Activated naive CD4-positive, alpha-beta T cell (primary cell): ENCODE data around the gene DAP.
"Not testable (repeated sequence)": the region's sequence is repeated elsewhere in the genome, so short reads cannot be mapped to it uniquely, and the experiment has no call there.

Experiments used
- DNase-seq, 4 experiments: peaks; one replicate each; lab custom pipeline; 2025; lab: John Stamatoyannopoulos, UW

The DAP gene, protein sequence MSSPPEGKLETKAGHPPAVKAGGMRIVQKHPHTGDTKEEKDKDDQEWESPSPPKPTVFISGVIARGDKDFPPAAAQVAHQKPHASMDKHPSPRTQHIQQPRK

DNA sequence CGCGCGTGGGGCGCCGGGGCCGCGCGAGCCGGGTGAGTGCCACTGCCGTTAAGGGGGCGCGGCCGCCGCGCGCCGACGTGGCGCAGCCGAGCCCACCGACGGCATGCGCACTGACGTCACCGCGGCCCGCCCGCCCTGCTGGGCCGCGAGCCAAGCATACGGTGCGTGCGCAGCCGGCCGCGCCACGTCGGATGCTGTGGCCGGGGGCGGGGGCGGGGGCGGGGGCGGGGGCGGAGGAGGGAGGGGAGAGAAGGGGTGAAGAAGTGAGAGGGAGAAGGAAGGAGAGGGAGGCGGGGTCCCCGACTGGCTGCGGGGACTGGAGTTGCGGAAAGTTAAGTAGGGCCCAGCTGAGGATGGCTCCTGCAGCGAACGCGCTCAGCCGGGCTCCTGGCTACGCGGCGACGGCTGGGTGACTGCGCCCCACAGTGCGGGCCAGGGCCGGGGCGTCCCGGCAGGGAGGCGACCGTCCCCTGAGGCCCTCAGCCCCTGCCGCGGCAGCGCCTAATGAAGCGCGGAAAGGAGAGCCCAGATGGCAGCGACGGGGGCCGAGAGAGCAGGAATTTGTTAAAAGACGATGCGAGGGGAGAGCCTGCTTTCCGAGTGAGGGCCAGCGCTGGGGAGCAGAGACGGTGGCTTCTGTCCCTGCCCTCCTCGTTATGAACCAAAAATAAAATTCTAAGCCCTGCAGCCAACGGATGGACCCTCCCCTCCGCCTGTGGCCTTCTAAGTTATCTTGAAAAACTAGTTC is at the start of gene DAP:
Gene DAP, minus strand, starts transcription at position 50 of the 748 bp plus-strand sequence. CDS start 166 bp downstream, outside the sequence.
- peak; percentile 48 to 94 (median 69) for DNase-seq

- no peak for DNase-seq
Measured at GRCh38 chr5:10808347-10809226, 47.6 kb upstream of the DAP start.

DNA sequence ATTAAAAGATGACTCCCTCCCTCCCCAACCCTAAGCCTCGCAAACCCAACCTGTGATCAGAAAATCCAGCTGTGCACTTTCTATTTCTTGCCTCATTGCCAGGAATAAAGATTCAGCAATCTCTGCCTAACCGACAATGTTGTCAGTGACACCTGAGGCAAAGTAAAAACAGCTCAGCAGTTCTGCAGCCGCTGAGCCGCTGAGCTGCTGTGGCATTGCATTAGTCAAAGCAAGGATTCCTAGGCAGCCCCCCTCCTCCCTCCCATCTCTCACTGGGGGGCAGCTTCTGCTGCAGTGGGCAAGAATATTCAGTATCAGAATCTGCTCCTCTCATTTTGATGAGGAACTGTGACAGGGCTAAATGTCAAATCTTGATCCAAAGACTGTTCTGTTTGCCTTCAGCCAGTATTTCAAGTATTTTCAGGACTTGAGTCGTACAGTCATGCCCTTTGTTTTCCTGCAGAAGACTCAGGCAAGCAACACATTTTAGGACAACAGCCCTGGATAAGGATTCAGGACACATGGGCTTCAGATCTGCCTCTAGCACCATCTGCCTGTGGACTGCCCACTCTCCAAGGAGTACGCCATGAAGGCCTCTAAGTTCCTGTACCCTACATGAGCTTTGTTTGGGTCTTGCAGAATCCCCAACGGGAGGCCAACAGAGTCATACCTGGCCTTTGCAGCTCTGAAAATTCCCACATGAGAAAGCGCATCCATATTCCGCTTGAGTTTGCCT is 41.1 kb upstream of the DAP start:
- DNase-seq: no peak

DNA sequence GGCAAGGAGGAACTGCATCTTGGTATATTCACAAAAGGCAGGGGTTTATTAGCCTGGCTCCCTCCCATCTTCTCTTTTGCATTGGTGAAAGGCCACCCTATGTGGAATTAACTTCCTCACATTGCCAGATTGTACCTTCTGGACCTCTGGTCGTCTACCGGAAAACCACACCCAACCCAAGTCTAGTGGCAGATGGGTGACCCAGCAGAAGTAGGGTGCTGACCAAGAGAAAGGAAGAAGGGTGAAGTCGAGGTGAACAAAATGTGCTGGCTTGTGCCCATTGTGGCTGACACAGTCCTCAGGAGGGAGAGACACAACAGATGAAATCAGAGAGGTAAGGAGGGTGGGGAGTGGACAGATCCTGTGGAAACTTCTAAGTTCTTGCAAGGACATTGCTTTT is 39.8 kb upstream of the DAP start:
- DNase-seq: no peak

DNA sequence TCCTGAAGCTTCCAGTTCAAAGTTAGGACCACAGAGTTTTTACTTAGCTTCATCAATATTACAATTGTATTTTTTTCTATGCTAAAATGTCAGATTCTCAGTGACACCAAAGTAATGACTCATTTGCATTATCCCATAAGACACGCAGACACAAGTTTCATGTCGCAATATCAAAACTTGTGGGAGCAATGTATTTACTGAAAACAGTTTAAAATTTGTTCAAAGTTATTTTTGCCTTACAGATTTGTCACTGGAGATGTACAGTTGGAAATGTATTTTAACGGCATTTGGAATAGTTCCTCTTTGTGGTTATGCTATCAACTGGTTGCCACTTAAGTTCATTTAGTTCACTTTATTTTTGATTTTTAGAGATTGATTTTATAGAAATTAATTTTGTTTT is 36.2 kb upstream of the DAP start:
- DNase-seq: no peak

DNA sequence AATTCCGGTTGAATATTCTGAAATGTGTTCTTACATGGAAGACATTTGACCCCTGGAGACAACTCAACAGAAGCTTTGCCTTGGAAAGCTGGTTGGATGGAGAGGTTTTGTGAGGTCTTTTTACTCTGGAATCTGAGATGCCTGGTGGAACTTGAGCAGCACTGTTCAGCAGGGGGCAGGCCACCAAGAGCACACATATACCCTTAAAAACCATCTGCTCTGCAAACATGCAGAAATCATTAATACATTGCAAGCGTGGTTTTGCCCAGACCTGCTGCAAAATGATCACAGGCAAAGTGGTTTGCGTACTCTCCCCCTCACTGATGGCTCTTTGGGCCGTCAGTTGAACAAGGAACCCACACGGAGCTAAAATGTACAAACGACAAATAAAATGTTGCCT is 32.8 kb upstream of the DAP start:
- DNase-seq: no peak

DNA sequence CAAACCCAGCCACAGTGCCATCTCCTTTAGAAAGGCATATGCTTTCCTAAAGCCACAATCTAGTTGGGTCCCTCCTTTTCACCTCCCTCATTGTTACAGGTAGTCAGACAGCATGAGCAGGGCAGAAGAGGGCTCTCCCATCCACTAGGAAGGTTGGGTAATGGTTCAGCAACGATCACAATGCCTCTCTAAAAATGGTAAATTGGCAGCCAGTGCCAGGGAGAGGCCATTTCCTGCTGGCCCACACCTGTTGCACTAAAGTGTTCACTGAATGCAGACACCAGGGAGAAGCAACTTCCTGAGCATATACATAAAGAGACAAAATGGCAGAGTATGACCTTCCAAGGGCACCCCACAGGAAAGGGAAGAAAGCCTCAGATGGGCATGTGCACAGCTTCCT is 31.3 kb upstream of the DAP start:
- DNase-seq: no peak

- DNase-seq: no peak
Measured at GRCh38 chr5:10789726-10790125, 28.7 kb upstream of the DAP start.

GRCh38 chr5:10789021-10789420 is 28.0 kb upstream of the DAP start:
- no peak for DNase-seq

GRCh38 chr5:10788358-10788757 is 27.3 kb upstream of the DAP start:
- no peak for DNase-seq

GRCh38 chr5:10786835-10787234 is 25.8 kb upstream of the DAP start:
- DNase-seq: no peak

DNA sequence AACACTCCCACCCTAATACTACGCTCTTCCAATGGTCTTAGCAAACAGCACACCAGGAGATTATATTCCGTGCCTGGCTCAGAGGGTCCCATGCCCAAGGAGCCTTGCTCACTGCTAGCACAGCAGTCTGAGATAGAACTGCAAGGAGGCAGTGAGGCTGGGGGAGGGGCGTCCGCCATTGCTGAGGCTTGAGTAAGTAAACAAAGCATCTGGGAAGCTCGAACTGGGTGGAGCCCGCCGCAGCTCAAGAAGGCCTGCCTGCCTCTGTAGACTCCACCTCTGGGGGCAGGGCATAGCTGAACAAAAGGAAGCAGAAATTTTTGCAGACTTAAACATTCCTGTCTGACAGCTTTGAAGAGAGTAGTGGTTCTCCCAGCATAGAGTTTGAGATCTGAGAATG is 19.2 kb upstream of the DAP start:
- not testable (repeated sequence) for DNase-seq

DNA sequence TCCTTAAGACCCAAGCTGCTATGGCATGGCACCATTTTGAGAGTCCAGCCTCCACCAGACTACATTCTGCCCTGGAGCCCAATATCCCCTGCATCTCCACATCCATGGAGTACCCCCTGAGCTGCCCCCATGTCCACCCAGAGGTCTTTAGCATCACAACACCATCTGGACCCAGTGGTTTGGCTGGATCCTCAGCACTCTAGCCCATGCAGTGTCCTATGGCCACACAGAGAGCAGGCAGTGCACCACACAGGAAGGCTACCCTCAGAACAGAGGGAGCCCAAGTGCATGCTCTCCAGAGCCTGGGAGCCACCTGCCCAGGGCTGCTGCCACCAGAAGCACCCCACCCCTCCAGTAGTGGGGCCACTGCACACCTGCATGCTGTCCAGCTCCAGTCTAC is 18.6 kb upstream of the DAP start:
- DNase-seq: no peak

DNA sequence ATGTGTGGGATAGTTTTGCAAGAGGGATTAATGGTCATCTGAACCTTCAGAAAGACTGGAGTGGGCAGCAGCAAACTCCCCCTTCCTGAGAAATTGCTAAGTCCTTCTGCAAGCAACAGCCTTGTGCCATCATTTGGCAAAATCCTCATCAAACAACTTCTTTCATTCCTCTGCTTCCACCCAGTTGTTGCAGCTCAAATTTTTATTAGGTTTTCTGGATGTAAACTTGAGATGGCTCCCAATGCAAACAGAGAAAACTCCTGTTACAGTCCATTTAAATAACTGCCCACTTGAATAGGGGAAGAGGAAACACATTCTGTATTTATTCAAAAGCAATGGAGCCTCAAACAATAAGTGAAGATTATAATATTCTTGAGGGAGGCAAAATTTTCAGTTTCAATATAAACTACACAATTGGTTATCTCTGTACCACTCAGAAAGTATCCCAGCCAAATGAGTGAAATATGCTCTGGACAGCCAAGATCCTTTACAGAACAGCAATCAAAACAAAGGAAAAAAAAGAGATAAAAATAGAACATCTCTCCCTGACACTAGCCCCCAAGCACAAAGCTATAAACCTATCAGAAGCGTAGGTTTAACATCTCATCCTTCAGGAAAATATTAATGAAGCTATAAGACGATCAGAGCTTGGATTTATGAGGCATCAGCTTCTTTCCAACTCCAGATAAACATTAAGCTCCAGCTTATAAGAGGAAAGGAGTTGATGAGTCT is 17.3 kb upstream of the DAP start:
- no peak for DNase-seq

DNA sequence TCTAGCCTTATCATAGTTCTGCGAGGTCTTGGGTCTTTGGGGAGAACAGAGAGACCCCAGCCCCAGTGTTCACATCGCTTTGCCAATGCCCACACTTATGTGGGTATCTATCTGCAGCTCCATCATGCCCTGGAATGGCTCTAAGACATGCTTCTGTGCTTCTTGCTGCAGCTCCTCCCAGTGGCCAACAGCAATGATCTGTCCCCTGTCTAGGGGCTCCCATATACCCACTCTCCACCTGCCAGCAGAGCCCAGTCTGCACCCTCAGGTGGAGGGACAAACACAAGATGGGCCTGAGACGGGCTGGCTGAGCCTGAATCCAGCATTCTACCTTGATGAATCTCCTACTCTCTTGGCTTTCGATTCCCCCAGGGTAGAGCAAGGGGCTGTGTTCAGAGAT is 14.6 kb upstream of the DAP start:
- DNase-seq: no peak

DNA sequence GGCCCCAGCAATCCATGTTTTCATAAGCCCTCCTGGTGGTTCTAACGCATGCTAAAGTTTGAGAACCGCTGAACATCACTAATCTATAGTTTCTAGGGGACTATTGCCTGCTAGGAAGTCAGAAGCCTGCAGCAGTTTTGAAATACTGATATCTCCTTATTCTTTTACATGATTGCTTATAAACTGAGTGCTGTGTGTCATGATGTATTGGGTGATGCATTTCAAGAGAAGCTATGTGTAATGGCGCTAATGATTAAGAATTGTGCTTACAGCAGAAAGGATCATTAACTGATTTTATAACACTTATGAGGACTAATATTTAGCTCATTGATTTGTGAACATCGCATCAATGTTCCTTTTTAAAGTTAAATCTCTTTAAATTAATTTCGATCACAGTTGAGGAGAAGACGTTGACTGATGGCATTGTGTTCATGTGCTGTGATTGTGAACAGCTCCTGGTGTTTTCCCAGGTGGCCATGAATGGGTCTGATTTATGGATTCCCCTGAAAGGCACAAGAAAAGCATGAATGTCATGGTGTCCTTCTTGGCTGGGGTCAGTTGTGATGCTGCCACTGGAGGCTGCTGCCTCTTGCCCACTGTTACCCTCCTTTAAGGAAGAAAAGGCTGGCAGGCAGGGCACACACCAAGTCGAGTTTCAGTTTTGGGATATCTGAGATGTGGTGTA is 12.0 kb upstream of the DAP start:
- DNase-seq: no peak

GRCh38 chr5:10768328-10768899 is 7.4 kb upstream of the DAP start:
- no peak for DNase-seq

DNA sequence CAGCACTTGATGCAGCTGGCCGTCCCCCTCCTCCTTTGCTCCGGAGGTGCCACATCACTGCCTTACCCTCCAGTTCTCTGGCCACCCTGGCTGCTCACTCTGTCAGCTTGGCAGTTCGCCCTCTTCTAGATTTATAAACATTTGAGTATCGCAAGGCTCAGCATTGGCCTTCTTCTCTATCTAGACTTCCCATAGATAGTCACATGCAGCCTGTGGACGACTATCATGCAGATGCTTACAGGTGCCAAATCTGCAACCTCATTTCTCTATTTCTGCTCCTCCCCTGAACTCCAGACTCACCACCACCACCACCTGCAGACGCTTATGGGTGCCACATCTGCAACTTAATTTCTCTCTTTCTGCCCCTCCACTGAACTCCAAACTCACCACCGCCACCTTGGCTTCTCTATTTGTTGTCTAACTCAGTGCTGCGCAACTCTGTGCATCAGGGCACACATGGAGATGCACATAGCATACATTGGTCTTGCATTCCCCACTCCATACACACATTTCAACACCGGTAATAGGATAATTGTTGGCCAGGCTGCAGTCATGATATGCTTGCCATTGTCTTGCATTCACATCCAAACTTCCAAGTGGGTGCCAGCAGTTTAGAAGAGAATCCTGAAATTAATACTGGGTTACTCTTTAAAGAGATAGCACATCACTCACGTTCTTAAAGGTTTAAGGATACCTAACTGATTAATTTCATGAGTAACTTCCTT is 1.9 kb upstream of the DAP start:
- no peak for DNase-seq

GRCh38 chr5:10761933-10762775 is 1.1 kb upstream of the DAP start:
- DNase-seq: no peak
